H1 (cell line): ENCODE data around the gene CLPTM1L.

Source experiments
- CBX8 ChIP-seq: fragments of 300-800, 300-1000 bp; sonication (generic); IDR thresholded peaks from 2 replicates; pipeline ENCODE4 v1.7.1; 2016; ENCODE audit warnings: low read depth, low read length, borderline replicate concordance
- CEBPB ChIP-seq: IDR thresholded peaks from 2 replicates; pipeline ENCODE4 v1.6.1; 2012; ENCODE audit warnings: low read depth, low read length
- CHD1 ChIP-seq: IDR thresholded peaks from 2 replicates; pipeline ENCODE4 v1.6.1; 2012; ENCODE audit warnings: low read depth, low read length, improper control_type of control experiment
- EGR1 ChIP-seq: IDR thresholded peaks from 2 replicates; pipeline ENCODE4 v1.6.1; 2011; ENCODE audit warnings: low read depth, low read length, borderline replicate concordance
- EP300 ChIP-seq, 2 experiments: IDR thresholded peaks; 1 replicate in 1 of 2; 2 replicates in 1 of 2; pipeline ENCODE4 v1.6.1; 2011 to 2012; ENCODE audit warnings: low read depth in 2 of 2, low read length in 2 of 2, mild to moderate bottlenecking in 2 of 2, borderline replicate concordance in 1 of 2, inconsistent platforms in 1 of 2, moderate library complexity in 1 of 2
- HDAC6 ChIP-seq: IDR thresholded peaks from one replicate; pipeline ENCODE4 v1.7.1; 2012; ENCODE audit warnings: low read depth, mild to moderate bottlenecking, inconsistent platforms, low read length, moderate library complexity
- NRF1 ChIP-seq: IDR thresholded peaks from 2 replicates; pipeline ENCODE4 v1.6.1; 2011; ENCODE audit warnings: mild to moderate bottlenecking, low read depth, low read length, improper control_type of control experiment
- POLR2AphosphoS5 ChIP-seq: IDR thresholded peaks from 2 replicates; pipeline ENCODE4 v1.6.1; 2011; ENCODE audit warnings: low read depth, low read length
- RAD21 ChIP-seq, 2 experiments: IDR thresholded peaks in 1 of 2; conservative IDR thresholded peaks in 1 of 2; 2 replicates each; pipeline ENCODE4 v1.6.1; 2011; ENCODE audit warnings: low read depth in 2 of 2, low read length in 2 of 2, improper control_type of control experiment in 1 of 2, inconsistent platforms in 1 of 2, mild to moderate bottlenecking in 1 of 2, moderate library complexity in 1 of 2
- SRF ChIP-seq: IDR thresholded peaks from 2 replicates; pipeline ENCODE4 v1.6.1; 2011; ENCODE audit warnings: mild to moderate bottlenecking, low read depth, low read length, moderate library complexity
- TAF1 ChIP-seq: IDR thresholded peaks from 2 replicates; pipeline ENCODE4 v1.6.1; 2011; ENCODE audit warnings: mild to moderate bottlenecking, low read depth, low read length
- TEAD4 ChIP-seq: IDR thresholded peaks from 2 replicates; pipeline ENCODE4 v1.6.1; 2012; ENCODE audit warnings: low read depth, low read length, inconsistent platforms, mixed read lengths
- TF ChIP-seq, protein P1 (sequence below), 3 experiments: IDR thresholded peaks; 1 replicate in 2 of 3; 2 replicates in 1 of 3; pipeline versions ENCODE4 v1.5.1 to v1.6.1; 2011; ENCODE audit warnings: low read length in 3 of 3, mild to moderate bottlenecking in 3 of 3, inconsistent platforms in 2 of 3, low read depth in 1 of 3, moderate library complexity in 1 of 3; ENCODE audit not compliant: insufficient read depth in 1 of 3; ENCODE audit errors: control extremely low read depth in 1 of 3
- TF ChIP-seq, protein P2 (sequence below): IDR thresholded peaks from 2 replicates; pipeline ENCODE4 v1.6.1; 2012; ENCODE audit warnings: inconsistent platforms

DNA sequence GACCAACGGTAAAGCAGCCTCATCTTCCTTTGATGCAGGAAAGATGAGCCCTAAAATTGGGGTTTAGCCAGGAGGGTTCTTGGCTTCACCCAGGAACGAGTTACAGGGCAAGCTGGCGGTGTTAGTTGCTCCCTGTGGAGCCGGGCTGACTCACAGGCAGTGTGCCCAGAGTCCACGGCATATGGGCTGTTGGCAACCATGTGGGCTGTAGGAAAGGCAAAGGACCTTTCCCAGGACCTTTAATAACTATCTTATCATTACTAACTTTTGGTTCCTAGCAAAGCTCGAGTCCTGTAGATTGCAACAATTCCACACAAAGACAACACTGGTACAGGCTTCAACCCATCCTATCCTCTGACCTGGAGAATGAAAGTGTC, 29.8 kb upstream of the CLPTM1L start:
- TF ChIP-seq HDAC6: no peak
- TF ChIP-seq, protein P1, sequence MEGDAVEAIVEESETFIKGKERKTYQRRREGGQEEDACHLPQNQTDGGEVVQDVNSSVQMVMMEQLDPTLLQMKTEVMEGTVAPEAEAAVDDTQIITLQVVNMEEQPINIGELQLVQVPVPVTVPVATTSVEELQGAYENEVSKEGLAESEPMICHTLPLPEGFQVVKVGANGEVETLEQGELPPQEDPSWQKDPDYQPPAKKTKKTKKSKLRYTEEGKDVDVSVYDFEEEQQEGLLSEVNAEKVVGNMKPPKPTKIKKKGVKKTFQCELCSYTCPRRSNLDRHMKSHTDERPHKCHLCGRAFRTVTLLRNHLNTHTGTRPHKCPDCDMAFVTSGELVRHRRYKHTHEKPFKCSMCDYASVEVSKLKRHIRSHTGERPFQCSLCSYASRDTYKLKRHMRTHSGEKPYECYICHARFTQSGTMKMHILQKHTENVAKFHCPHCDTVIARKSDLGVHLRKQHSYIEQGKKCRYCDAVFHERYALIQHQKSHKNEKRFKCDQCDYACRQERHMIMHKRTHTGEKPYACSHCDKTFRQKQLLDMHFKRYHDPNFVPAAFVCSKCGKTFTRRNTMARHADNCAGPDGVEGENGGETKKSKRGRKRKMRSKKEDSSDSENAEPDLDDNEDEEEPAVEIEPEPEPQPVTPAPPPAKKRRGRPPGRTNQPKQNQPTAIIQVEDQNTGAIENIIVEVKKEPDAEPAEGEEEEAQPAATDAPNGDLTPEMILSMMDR (IDR thresholded peaks at IDR 0.05; ENCODE audit: control extremely low read depth in 1 of 3, insufficient read depth in 1 of 3, low read depth in 1 of 3, low read length in 3 of 3): no peak
- no peak for TF ChIP-seq CEBPB
- no peak for TF ChIP-seq NRF1
- no peak for TF ChIP-seq TEAD4
- TF ChIP-seq, protein P2, sequence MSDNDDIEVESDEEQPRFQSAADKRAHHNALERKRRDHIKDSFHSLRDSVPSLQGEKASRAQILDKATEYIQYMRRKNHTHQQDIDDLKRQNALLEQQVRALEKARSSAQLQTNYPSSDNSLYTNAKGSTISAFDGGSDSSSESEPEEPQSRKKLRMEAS: no peak
- TF ChIP-seq POLR2AphosphoS5: no peak
- no peak for TF ChIP-seq RAD21 (IDR thresholded peaks at IDR 0.05 in 1 of 2, conservative IDR thresholded peaks at IDR 0.05 in 1 of 2; ENCODE audit: low read depth in 2 of 2, low read length in 2 of 2)
- no peak for TF ChIP-seq EGR1
- TF ChIP-seq CHD1: no peak
- TF ChIP-seq TAF1: no peak
- TF ChIP-seq SRF: no peak
- no peak for TF ChIP-seq CBX8
- TF ChIP-seq EP300 (IDR thresholded peaks at IDR 0.05; ENCODE audit: borderline replicate concordance in 1 of 2, low read depth in 2 of 2, low read length in 2 of 2): no peak
